Measurements from ENCODE around the gene CHST9. TPM values are rescaled to one million over a fixed set of nuclear protein-coding genes. Genes with fewer than 3 reads are reported as not detected.

The CHST9 gene
- total and polyA plus RNA-seq, 2 of the 4 experiments (the other 2 are of a cell fraction) = not detected

DNA sequence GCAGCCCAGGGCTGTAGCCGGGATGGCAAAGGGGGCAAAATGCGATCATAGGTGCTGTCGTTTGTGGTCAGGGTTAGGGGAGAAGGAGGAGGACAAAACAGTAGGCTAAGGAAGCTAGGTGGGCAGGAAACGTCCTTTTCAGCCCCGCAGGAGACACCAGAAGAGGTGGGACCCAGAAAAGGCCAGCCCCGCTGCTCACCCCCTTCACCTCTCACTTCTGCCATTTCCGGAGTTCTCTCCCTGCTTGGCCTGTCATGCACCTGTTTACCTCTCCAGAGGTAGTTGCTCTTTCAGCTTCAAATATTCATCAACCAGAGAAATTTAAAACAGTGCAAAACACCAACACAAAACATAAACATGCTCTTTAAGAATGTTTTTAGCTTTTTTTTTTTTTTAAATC lies 320.4 kb downstream of the CHST9 start:
- Histone ChIP-seq H2BK120ac (ENCODE audit: low read depth, low read length) (no peak overlapping the region), H3K9me3 (ENCODE audit: control insufficient read depth, insufficient read depth, low read length) (no peaks in the 10 kb centered on the region), H2AK9ac (replicated peaks; ENCODE audit: low read depth, low read length, poor library complexity) (no peak overlapping the region), H2AK5ac (ENCODE audit: low read depth, low read length) (no peak overlapping the region), H4K91ac (ENCODE audit: insufficient read depth, low read depth, low read length) (no peak overlapping the region), H3K56ac (ENCODE audit: extremely low read depth, insufficient read depth, low read length) (no peak overlapping the region), H3K4ac (ENCODE audit: low read depth, low read length) (no peak overlapping the region), H3K9me1 (ENCODE audit: insufficient read depth, low read length) (no peaks in the 10 kb centered on the region), H4K8ac (ENCODE audit: low read depth in 2 of 2, low read length in 2 of 2) (no peak overlapping the region), H4K5ac (ENCODE audit: low read depth, low read length) (no peak overlapping the region), H3K18ac (ENCODE audit: low read depth, low read length) (no peak overlapping the region), H3K4me2 (ENCODE audit: low read depth, low read length) (no peak overlapping the region), H3K4me1 (ENCODE audit: control insufficient read depth, insufficient read depth, low read length) (no peaks in the 10 kb centered on the region), H4K20me1 (ENCODE audit: insufficient read depth, low read length) (no peaks in the 10 kb centered on the region), H2AFZ (replicated peaks; ENCODE audit: low read length, poor library complexity) (no peak overlapping the region), H2BK15ac (ENCODE audit: low read depth, low read length) (no peak overlapping the region), H3K9ac (ENCODE audit: low read depth, low read length) (no peak overlapping the region), H3K14ac (replicated peaks; ENCODE audit: low read depth, low read length) (no peak overlapping the region), H3K4me3 (ENCODE audit: insufficient read depth, low read depth, low read length) (no peak overlapping the region), H3K36me3 (ENCODE audit: control insufficient read depth, insufficient read depth, low read length) (no peaks in the 10 kb centered on the region), H2BK5ac (ENCODE audit: low read depth, low read length, poor library complexity, severe bottlenecking) (no peak overlapping the region), H2BK20ac (ENCODE audit: low read depth, low read length) (no peak overlapping the region), H3K27me3 (ENCODE audit: control insufficient read depth, insufficient read depth, low read length) (no peaks in the 10 kb centered on the region), H3K27ac (ENCODE audit: insufficient read depth, low read length) (no peak overlapping the region), H3K23ac (ENCODE audit: low read depth, low read length) (no peak overlapping the region), H3K79me1 (ENCODE audit: low read depth in 1 of 2, low read length in 2 of 2) (no peaks in the 10 kb centered on the region)
- WGBS, 2 experiments (ENCODE audit: extremely low coverage in 2 of 2, insufficient read length in 1 of 2) = 30% methylated on average over 2 of the region's 7 CpGs; no CpG with 5 or more reads in 1 of the 2 experiments
- BruUV-seq (replicated peaks) = no TSS peak
- in situ Hi-C loops (cut with MboI; ENCODE audit: low sequenced_read_pairs) = no loop called here
- dilution Hi-C loops (cut with HindIII; ENCODE audit: low sequenced_read_pairs, unreplicated experiment) = no loop called here
- no peak for DNase-seq
- intact Hi-C loops (cut with micrococcal nuclease) = no loop called here
- no peak for ATAC-seq (ENCODE audit: low read depth)
- ChIA-PET CTCF (no interaction called here), POLR2A (ENCODE audit: unreplicated experiment) (no interaction called here)
- TF ChIP-seq POLR2A (IDR thresholded peaks at IDR 0.05; ENCODE audit: low read depth, low read length) = no peak
- TF ChIP-seq MXI1 (IDR thresholded peaks at IDR 0.05; ENCODE audit: borderline replicate concordance, low read depth, low read length) = no peak
- no peak for TF ChIP-seq RCOR1 (IDR thresholded peaks at IDR 0.05; ENCODE audit: insufficient replicate concordance, low read length)
- TF ChIP-seq MAFK (IDR thresholded peaks at IDR 0.05; ENCODE audit: low read depth, low read length) = no peak
- no peak for TF ChIP-seq MAZ (IDR thresholded peaks at IDR 0.05; ENCODE audit: borderline replicate concordance, low read depth, low read length)
- TF ChIP-seq RAD21 (IDR thresholded peaks at IDR 0.05; ENCODE audit: low read length) = no peak
- TF ChIP-seq USF2 (IDR thresholded peaks at IDR 0.05; ENCODE audit: low read depth, low read length) = no peak
- TF ChIP-seq CTCF (conservative IDR thresholded peaks at IDR 0.05; ENCODE audit: low read depth, low read length) = no peak

Measured in IMR-90 (cell line).